ENCODE data around the gene CYP51A1.
"Not testable (repeated sequence)": the region's sequence is repeated elsewhere in the genome, so short reads cannot be mapped to it uniquely, and the experiment has no call there.

The CYP51A1 gene

GRCh38 chr7:92100534-92100933 is 33.7 kb downstream of the CYP51A1 start:
- in situ Hi-C loops (cut with MboI; ENCODE audit: low sequenced_read_pairs, unreplicated experiment): no loop called here
- no peak for DNase-seq (ENCODE audit: low spot score)
- no peak for TF ChIP-seq CTCF (IDR thresholded peaks at IDR 0.05; ENCODE audit: borderline replicate concordance, control extremely low read depth, extremely low read depth, insufficient read depth, missing control alignments)

- in situ Hi-C loops (cut with MboI; ENCODE audit: low sequenced_read_pairs, unreplicated experiment): no loop called here
- TF ChIP-seq CTCF (IDR thresholded peaks at IDR 0.05; ENCODE audit: borderline replicate concordance, control extremely low read depth, extremely low read depth, insufficient read depth, missing control alignments): no peak
Measured at GRCh38 chr7:92095380-92095779, 38.9 kb downstream of the CYP51A1 start.

GRCh38 chr7:92092210-92092609 is 42.1 kb downstream of the CYP51A1 start:
- no peak for TF ChIP-seq CTCF (IDR thresholded peaks at IDR 0.05; ENCODE audit: borderline replicate concordance, control extremely low read depth, extremely low read depth, insufficient read depth, missing control alignments)
- DNase-seq (ENCODE audit: low spot score): no peak
- in situ Hi-C loops (cut with MboI; ENCODE audit: low sequenced_read_pairs, unreplicated experiment): no loop called here

More at GRCh38 chr7:92095380-92095779, 38.9 kb downstream of the CYP51A1 start:
- no peak for DNase-seq (ENCODE audit: low spot score)

GRCh38 chr7:92088266-92088665 is 46.0 kb downstream of the CYP51A1 start:
- no peak for DNase-seq (ENCODE audit: low spot score)
- no peak for TF ChIP-seq CTCF (IDR thresholded peaks at IDR 0.05; ENCODE audit: borderline replicate concordance, control extremely low read depth, extremely low read depth, insufficient read depth, missing control alignments)
- in situ Hi-C loops (cut with MboI; ENCODE audit: low sequenced_read_pairs, unreplicated experiment): no loop called here

GRCh38 chr7:92083922-92084321 is 50.4 kb downstream of the CYP51A1 start:
- DNase-seq (ENCODE audit: low spot score); in situ Hi-C loops (cut with MboI; ENCODE audit: low sequenced_read_pairs, unreplicated experiment): not testable (repeated sequence)

GRCh38 chr7:92076509-92076908 is 57.8 kb downstream of the CYP51A1 start:
- in situ Hi-C loops (cut with MboI; ENCODE audit: low sequenced_read_pairs, unreplicated experiment): no loop called here
- no peak for TF ChIP-seq CTCF (IDR thresholded peaks at IDR 0.05; ENCODE audit: borderline replicate concordance, control extremely low read depth, extremely low read depth, insufficient read depth, missing control alignments)
- DNase-seq (ENCODE audit: low spot score): no peak

- in situ Hi-C loops (cut with MboI; ENCODE audit: low sequenced_read_pairs, unreplicated experiment): no loop called here
- DNase-seq (ENCODE audit: low spot score): peak; percentile 43
- TF ChIP-seq CTCF (IDR thresholded peaks at IDR 0.05; ENCODE audit: borderline replicate concordance, control extremely low read depth, extremely low read depth, insufficient read depth, missing control alignments): no peak
Measured at GRCh38 chr7:92075455-92076158, 58.7 kb downstream of the CYP51A1 start.

Data from GM13976 (cell line).